Measurements from ENCODE around the gene HS3ST5.

DNA sequence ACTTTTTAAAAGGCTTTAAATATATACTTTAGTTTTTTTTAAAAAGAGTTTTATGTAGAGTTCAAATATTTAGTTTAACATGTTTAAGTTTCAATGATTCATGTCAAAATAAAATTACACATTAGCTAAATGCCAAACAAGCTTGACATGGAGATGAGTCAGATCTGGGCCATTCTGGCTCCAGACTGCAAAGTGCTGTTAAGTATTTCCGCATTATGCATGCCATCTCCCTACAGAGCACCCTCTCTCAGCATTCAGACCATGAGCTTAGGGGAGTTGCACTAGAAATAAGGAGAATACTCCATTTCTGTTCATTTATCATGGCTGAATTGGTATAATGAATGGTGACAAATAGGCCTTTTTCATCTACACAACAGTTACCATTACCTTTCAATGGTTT lies 21.5 kb upstream of the HS3ST5 start:
- TF ChIP-seq, protein P1, sequence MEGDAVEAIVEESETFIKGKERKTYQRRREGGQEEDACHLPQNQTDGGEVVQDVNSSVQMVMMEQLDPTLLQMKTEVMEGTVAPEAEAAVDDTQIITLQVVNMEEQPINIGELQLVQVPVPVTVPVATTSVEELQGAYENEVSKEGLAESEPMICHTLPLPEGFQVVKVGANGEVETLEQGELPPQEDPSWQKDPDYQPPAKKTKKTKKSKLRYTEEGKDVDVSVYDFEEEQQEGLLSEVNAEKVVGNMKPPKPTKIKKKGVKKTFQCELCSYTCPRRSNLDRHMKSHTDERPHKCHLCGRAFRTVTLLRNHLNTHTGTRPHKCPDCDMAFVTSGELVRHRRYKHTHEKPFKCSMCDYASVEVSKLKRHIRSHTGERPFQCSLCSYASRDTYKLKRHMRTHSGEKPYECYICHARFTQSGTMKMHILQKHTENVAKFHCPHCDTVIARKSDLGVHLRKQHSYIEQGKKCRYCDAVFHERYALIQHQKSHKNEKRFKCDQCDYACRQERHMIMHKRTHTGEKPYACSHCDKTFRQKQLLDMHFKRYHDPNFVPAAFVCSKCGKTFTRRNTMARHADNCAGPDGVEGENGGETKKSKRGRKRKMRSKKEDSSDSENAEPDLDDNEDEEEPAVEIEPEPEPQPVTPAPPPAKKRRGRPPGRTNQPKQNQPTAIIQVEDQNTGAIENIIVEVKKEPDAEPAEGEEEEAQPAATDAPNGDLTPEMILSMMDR (conservative IDR thresholded peaks at IDR 0.05), result no peak
- no peak for TF ChIP-seq EZH2 (IDR thresholded peaks at IDR 0.05; ENCODE audit: low read depth)

Data from PC-9 (cell line).